ENCODE measurements around the gene FTO. TPM values are rescaled to one million over a fixed set of nuclear protein-coding genes. Genes with fewer than 3 reads are reported as not detected.

Gene FTO
- total RNA-seq, 4 donors from 2014 or later: 102 to 138 (median 130) TPM

- Histone ChIP-seq H3K27me3 (no peaks in the 10 kb centered on the region), H3K9me3 (no peaks in the 10 kb centered on the region), H3K36me3 (no peaks in the 10 kb centered on the region), H3K4me3 (no peak overlapping the region), H3K27ac (no peak overlapping the region), H3K4me1 (peaks cover 0 to 7% (median 0%) of the 10 kb centered on the region in 3 donors)
- WGBS, 2 donors (ENCODE audit: low coverage in 1 of 2): 82 to 83% methylated on average over 2 to 3 of the region's 3 CpGs
- no peak for TF ChIP-seq CTCF (IDR thresholded peaks at IDR 0.05)
- no peak for TF ChIP-seq POLR2A (IDR thresholded peaks at IDR 0.05)
- no peak for TF ChIP-seq EP300 (IDR thresholded peaks at IDR 0.05)
- TF ChIP-seq POLR2AphosphoS5 (IDR thresholded peaks at IDR 0.05): no peak
- ATAC-seq: no peak
Observed at GRCh38 chr16:53925526-53925925, 221.6 kb downstream of the FTO start.

- 94 to 100% methylated on average over 4 of the region's 4 CpGs for WGBS, 2 donors (ENCODE audit: low coverage in 1 of 2)
- no peak for ATAC-seq
- Histone ChIP-seq H3K27me3 (no peaks in the 10 kb centered on the region), H3K9me3 (no peaks in the 10 kb centered on the region), H3K36me3 (no peaks in the 10 kb centered on the region), H3K4me1 (peaks cover 0 to 7% (median 0%) of the 10 kb centered on the region in 3 donors), H3K4me3 (no peak overlapping the region), H3K27ac (no peak overlapping the region)
- TF ChIP-seq EP300 (IDR thresholded peaks at IDR 0.05) (no peak), POLR2A (IDR thresholded peaks at IDR 0.05) (no peak), CTCF (IDR thresholded peaks at IDR 0.05) (no peak), POLR2AphosphoS5 (IDR thresholded peaks at IDR 0.05) (no peak)
Observed at GRCh38 chr16:53926209-53926608, 222.3 kb downstream of the FTO start.

GRCh38 chr16:53932975-53933374, 229.0 kb downstream of the FTO start:
- no peak overlapping the region for H3K4me3 ChIP-seq
- peaks cover 0 to 16% (median 0%) of the 10 kb centered on the region in 3 donors for H3K4me1 ChIP-seq
- TF ChIP-seq CTCF (IDR thresholded peaks at IDR 0.05): no peak
- no peak for TF ChIP-seq EP300 (IDR thresholded peaks at IDR 0.05)
- TF ChIP-seq POLR2A (IDR thresholded peaks at IDR 0.05): no peak
- 93 to 97% methylated on average over 2 of the region's 2 CpGs for WGBS, 2 donors (ENCODE audit: low coverage in 1 of 2)
- no peaks in the 10 kb centered on the region for H3K9me3 ChIP-seq
- peaks cover 0 to 22% of the 10 kb centered on the region in 2 donors for H3K36me3 ChIP-seq
- no peaks in the 10 kb centered on the region for H3K27me3 ChIP-seq
- H3K27ac ChIP-seq: no peak overlapping the region
- no peak for ATAC-seq

GRCh38 chr16:53933407-53933806, 229.5 kb downstream of the FTO start:
- no peak overlapping the region for H3K4me3 ChIP-seq
- WGBS, 2 donors (ENCODE audit: low coverage in 1 of 2): 32 to 34% methylated on average over 3 of the region's 3 CpGs
- H3K9me3 ChIP-seq: no peaks in the 10 kb centered on the region
- peaks cover 0 to 22% of the 10 kb centered on the region in 2 donors for H3K36me3 ChIP-seq
- TF ChIP-seq POLR2AphosphoS5 (IDR thresholded peaks at IDR 0.05) (no peak), CTCF (IDR thresholded peaks at IDR 0.05) (no peak), POLR2A (IDR thresholded peaks at IDR 0.05) (no peak), EP300 (IDR thresholded peaks at IDR 0.05) (no peak)
- peaks cover 0 to 13% (median 0%) of the 10 kb centered on the region in 3 donors for H3K4me1 ChIP-seq
- no peaks in the 10 kb centered on the region for H3K27me3 ChIP-seq
- H3K27ac ChIP-seq: no peak overlapping the region
- ATAC-seq: no peak

GRCh38 chr16:53936052-53936451, 232.1 kb downstream of the FTO start:
- ATAC-seq: no peak
- no peak overlapping the region for H3K4me3 ChIP-seq
- H3K27me3 ChIP-seq: no peaks in the 10 kb centered on the region
- H3K4me1 ChIP-seq: peaks cover 0 to 13% (median 0%) of the 10 kb centered on the region in 3 donors
- peaks cover 0 to 25% of the 10 kb centered on the region in 2 donors for H3K36me3 ChIP-seq
- TF ChIP-seq EP300 (IDR thresholded peaks at IDR 0.05) (no peak), POLR2A (IDR thresholded peaks at IDR 0.05) (no peak), CTCF (IDR thresholded peaks at IDR 0.05) (no peak), POLR2AphosphoS5 (IDR thresholded peaks at IDR 0.05) (no peak)
- WGBS, 2 donors (ENCODE audit: low coverage in 1 of 2): 27 to 44% methylated on average over 2 of the region's 2 CpGs
- no peaks in the 10 kb centered on the region for H3K9me3 ChIP-seq
- H3K27ac ChIP-seq: no peak overlapping the region
